ENCODE measurements around the gene PPFIA3.
"Not testable (repeated sequence)": the region's sequence is repeated elsewhere in the genome, so short reads cannot be mapped to it uniquely, and the experiment has no call there.

The PPFIA3 gene

DNA sequence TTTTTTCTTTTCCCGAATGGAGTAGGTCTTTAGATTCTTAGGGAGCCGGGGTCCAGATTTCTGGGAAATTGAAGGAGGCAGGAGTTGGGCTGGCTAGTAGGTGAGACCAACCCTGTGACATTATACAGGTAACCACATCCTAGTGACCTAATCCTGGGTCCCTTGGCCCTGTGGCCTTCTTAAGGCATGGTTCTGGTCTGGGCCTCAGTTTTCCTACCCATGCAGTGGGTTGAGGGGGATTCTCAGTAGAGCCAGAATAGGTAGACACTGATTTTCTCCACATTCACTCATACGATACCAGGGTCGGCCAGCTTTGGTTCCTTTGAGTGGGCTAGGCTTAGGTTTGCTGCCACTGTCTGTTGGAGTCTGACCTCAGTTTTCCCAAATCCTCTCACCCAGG lies 7.2 kb downstream of the PPFIA3 start:
- no peak for DNase-seq

DNA sequence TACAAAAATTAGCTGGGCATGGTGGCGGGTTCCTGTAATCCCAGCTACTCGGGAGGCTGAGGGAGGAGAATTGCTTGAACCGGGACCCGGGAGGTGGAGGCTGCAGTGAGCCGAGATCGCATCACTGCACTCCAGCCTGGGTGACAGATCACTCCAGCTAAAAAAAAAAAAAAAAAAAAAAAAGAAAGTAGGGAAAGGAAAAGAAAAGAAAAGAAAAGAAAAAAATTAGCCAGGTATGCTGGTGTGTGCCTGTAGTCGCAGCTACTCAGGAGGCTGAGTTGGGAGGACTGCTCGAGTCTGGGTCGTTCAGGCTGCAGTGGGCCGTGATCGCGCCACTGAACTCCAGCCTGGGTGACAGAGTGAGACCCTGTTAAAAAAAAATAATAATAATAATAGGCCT lies 7.9 kb downstream of the PPFIA3 start:
- DNase-seq = not testable (repeated sequence)

DNA sequence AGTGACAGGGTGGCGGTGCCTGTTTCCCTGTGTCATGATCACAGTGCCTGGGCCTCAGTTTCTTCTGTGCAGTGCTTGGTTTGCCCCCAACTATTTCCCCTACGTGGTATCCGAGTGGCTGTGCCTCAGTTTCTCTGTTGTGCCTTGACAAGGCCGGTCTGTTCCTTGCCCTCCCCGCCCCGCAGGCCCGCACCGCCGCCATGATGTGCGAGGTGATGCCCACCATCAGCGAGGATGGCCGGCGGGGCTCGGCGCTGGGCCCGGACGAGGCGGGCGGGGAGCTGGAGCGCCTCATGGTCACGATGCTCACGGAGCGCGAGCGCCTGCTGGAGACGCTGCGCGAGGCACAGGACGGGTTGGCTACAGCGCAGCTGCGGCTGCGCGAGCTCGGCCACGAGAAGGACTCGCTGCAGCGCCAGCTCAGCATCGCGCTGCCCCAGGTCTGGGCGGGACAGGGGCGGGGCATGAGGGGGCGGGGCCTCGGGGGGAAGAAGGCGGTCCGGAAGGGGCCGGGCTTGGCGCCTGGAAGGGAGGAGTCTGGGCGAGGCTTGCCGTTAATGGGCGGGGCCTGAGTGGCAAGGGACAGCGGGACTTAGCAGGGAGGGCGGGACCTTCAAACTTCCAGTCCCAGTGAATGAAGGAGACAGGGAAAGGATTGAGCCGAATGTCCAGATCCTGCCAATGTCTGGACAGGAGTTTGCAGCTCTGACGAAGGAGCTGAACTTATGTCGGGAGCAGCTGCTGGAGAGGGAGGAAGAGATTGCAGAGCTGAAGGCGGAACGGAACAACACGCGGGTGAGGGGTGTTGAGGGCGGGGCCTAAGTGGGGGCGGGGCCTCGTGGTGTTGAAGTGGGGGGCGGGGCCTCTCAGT lies 8.6 kb downstream of the PPFIA3 start:
- DNase-seq = peak; percentile 94

DNA sequence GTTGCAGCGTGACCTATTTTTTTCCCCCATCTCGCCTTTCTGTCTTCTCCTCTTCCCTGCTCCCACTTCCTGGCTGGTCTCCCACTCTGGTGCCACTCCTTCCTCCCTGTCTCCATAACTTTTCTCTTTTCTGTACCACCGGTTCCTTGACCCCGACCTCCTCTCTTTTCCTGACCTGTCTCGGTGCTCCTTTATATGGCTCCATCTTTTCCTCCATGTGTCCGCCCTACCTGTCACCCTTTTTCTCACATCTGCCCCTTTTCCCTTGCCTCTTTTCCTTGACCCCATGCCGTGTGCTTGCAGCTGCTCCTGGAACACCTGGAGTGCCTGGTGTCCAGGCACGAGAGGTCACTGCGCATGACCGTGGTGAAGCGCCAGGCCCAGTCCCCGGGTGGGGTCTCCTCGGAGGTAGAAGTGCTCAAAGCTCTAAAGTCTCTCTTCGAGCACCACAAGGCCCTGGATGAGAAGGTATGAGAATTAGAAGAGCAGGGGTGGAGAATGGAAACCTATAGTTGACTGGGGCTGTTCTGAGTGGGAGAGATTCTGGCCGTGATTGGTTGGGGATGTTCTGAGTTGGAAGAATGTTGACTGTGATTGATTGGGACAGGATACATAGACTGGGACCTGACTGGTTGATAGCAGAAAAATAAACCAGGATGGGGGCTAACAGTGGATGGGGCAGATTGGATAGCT lies 9.3 kb downstream of the PPFIA3 start:
- no peak for DNase-seq

DNA sequence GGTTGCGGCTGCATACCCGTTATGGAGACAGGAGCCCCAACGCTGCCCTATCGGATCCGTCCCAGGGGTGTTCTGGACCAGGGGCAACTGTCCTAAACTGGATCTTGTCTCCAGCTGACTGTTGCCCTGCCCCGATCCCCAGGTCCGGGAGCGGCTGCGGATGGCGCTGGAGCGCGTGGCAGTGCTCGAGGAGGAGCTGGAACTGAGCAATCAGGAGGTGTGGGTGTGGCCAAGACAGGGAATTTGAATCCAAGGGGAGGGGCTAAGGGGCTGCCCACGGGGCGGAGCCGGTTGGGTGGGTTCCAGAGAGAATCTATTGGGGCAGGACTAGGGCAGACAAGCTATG lies 9.9 kb downstream of the PPFIA3 start:
- no peak for DNase-seq

DNA sequence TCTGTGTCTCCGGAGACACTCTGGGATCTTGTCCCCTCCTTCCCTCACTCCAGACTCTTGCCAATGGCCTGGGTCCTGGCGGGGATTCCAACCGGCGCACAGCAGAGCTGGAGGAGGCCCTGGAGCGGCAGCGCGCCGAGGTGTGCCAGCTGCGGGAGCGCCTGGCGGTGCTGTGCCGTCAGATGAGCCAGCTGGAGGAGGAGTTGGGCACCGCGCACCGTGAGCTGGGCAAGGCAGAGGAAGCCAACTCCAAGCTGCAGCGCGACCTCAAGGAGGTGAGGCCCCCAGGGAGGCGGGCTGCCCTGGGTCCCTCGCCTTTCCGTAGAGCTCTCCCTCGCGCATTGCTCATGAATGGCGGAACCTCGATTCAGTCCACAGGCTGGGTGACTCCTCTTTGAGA lies 11.0 kb downstream of the PPFIA3 start:
- no peak for DNase-seq

DNA sequence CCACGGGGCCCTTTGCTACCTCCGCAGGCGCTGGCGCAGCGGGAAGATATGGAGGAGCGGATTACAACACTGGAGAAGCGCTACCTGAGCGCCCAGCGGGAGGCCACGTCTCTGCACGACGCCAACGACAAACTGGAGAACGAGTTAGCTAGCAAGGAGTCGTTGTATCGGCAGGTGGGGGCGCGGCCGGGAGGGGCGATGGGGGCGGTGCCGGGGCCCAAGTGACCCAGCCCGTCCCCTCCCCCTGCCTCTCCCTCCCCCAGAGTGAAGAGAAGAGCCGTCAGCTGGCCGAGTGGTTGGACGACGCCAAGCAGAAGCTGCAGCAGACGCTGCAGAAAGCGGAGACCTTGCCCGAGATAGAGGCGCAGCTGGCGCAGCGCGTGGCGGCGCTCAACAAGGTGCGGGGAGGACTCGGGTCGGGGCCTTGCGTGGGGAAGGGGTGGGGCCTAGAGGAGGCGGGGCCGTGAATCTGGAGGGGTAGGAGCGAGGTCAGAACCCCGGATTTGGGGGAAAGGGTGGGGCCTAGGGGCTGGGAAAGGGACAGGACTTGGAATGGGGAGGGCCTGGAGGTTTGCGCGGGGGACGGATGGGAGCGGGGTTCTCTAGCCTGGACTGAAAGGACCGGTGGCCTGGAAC lies 13.7 kb downstream of the PPFIA3 start:
- DNase-seq = no peak

DNA sequence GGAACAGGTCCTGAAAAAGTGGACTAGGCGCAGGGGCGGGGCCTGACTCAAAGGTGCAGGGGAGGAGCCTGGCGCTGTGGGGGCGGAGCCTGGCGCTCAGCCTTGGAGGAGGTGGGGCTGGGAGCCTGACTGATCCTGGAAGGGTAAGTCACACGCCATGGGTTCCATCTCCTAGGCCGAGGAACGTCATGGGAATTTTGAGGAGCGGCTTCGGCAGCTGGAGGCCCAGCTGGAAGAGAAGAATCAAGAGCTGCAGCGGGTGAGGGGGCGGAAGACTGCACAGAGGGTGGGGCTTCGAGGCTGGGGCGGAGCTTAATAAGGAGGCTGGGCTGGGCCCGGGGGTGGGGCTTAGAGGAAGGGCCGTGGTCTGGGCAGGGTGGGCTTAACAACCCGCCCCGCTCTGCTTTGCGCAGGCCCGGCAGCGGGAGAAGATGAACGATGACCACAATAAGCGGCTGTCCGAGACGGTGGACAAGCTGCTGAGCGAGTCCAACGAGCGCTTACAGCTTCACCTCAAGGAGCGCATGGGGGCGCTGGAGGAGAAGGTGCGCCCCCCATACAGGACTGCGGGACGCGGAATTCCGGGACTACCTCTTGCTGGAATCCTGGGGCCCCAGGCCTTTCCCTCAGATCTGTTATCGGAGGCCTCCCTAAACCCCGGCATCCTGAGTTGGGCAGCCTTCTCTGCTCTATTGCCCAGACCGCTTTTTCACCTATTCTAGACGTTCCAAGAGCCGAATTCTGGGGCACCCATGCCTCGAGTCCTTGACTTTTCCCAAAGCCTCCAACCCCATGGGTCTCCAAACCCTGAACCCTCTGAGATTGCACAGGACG lies 14.5 kb downstream of the PPFIA3 start:
- DNase-seq = no peak

DNA sequence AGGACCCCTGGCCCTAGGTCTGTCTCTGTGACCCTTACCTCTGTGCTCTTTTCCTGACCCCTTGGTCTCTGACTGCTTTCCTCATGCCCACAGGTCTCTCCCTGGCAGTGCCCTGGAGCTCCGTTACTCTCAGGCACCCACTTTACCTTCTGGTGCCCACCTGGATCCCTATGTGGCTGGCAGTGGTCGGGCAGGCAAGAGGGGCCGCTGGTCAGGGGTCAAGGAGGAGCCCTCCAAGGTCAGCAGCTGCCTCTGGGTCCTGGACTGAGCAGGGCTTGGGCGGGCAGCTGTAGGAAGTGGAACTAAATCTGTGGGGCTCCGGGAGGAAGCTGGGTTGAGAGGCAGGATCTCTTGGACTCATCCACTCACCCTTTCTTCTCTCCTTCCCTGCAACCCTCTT lies 16.3 kb downstream of the PPFIA3 start:
- no peak for DNase-seq

DNA sequence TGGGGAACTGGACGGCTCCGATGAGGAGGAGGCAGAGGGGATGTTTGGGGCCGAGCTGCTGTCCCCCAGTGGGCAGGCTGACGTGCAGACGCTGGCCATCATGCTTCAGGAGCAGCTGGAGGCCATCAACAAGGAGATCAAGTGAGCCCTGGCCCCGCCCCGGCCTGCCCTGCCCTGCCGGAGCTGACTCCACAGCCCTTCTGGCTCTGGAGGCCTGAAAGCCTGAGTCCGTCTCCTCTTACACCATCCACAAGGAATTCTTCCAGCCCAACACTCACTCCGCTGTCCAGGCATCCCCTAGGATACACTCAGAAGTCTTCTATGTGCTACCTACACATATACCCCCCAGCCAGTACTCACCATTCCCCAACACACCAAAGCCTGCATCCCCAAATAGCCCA lies 17.4 kb downstream of the PPFIA3 start:
- DNase-seq = no peak

DNA sequence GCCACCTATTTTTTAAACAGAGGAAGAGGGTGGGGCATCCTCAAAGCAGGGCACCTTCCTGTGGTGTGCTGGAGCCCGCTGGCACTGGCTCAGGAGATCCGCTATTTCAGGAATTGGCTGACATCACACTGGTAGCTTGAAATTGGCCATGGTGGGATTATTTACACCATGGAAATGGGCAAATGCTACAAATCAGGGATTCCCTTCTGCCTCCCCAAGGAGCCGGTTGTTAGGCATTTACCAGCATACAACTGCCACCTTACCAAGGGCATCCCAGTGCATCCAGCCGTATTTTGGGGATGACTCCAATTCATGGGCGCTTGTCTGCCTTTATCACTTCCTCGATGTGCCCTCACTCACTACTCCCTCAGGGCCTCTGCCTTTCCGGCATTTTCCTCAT lies 21.6 kb downstream of the PPFIA3 start:
- DNase-seq = no peak

DNA sequence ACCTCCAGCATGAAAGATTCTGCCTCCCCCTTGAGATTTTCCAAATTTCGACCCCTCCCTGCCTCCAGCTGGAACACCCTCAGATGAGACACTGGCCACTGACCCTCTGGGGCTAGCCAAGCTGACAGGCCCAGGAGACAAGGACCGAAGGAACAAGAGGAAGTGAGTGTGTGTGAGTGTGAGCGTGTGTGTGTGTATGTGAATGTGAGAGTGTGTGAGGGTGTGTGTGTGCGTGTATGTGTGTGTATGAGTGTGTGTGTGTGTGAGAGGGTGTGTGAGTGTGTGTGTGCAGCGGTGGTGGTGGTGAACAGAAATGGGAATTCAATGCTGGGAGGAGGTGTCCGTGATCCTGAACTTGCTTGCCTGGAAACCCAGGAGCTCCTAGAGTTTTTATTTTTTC lies 22.0 kb downstream of the PPFIA3 start:
- DNase-seq = no peak

DNA sequence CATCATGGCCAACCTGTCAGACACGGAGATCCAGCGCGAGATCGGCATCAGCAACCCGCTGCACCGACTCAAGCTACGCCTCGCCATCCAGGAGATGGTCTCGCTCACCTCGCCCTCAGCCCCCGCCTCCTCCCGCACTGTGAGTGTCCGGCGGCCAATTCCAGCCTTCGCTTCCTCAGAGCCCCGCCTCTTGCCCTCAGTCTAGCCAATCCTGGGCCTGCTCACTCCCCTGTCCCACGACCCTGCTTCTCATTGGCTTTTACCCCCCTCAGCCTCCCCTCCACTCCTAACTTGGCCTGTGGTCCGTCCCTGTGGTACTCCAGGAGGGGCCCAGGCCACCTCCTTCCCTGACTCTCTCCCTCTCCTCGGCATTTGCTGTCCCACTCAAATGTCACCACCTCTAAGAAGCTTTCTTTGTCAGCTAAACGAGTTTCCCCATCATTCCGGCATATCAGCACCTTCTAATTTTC lies 23.6 kb downstream of the PPFIA3 start:
- peak; percentile 89 for DNase-seq

DNA sequence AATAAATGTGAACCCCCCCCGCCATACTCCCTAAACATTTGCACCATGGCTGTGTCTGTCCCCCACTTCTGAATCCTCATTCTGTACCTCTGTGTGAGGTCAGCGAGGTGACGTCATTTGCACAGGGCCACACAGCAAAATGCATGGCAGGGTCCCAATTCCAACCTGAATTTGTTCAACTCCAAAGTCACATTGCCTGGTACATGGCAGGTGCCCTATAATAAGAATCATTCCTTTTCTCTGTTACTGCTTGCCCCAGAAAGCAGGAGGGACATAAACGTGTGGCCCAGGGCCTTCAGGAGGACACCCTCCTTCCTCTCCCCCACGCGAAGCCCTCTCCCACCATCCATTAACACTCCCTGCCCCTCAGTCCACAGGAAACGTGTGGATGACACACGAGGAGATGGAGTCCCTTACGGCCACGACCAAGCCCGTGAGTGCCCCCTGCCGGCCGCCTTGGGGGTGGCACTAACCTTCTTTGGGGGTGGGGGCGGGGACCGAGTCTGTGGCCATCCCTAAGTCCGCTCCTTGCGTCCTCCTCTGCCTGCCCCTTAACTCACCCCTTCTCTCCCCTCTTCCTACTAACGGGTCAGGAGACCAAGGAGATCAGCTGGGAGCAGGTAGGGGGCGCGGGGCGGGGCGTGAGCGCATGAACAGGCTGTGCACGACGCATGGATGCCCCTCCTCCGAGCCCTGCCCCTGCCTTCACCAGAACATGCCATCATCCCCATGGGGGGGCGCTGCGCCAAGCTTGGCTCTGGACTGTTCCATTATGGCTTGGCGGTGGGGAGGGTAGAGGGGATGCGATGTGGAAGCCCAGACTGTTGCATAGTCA lies 26.4 kb downstream of the PPFIA3 start:
- peak; percentile 38 for DNase-seq

DNA sequence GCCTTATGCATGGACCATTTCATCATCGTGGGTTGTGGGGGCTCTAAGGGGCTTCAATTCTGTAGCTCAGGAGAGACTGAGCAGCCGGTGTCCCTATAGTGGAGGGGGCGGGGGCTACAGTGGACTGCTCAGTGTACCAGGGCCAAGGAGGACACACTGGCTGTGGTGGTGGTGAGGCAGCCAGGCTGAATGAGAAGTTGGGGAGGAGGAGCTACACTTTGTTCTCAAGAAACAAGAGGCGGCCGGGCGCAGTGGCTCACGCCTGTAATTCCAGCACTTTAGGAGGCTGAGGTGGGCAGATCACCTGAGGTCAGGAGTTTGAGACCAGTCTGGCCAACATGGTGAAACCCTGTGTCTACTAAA lies 27.0 kb downstream of the PPFIA3 start:
- DNase-seq = not testable (repeated sequence)

DNA sequence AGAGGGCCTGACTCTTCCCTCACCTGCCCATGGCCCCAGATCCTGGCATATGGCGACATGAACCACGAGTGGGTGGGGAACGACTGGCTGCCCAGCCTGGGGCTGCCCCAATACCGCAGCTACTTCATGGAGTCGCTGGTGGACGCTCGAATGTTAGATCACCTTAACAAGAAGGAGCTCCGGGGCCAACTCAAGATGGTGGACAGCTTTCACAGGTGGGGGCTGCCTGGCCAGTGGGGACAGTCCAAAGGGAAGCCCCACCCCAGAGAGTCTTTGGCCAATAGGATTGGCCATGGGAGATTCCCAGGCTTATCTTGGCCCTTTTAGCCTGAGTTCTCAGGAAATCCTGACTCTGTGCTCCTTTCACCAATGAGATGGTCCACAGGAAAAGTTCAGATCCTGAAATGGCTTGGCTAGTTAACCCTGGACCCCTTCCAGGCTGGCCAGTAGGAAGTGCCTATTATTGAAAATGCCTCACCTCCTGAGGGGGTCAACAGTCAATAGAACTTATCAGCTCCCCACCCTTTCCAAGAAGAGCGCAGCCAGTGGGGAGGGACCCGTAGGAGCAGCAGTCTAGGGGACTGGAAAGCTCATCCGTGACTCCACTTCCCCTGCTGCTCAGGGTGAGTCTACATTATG lies 28.8 kb downstream of the PPFIA3 start:
- no peak for DNase-seq

DNA sequence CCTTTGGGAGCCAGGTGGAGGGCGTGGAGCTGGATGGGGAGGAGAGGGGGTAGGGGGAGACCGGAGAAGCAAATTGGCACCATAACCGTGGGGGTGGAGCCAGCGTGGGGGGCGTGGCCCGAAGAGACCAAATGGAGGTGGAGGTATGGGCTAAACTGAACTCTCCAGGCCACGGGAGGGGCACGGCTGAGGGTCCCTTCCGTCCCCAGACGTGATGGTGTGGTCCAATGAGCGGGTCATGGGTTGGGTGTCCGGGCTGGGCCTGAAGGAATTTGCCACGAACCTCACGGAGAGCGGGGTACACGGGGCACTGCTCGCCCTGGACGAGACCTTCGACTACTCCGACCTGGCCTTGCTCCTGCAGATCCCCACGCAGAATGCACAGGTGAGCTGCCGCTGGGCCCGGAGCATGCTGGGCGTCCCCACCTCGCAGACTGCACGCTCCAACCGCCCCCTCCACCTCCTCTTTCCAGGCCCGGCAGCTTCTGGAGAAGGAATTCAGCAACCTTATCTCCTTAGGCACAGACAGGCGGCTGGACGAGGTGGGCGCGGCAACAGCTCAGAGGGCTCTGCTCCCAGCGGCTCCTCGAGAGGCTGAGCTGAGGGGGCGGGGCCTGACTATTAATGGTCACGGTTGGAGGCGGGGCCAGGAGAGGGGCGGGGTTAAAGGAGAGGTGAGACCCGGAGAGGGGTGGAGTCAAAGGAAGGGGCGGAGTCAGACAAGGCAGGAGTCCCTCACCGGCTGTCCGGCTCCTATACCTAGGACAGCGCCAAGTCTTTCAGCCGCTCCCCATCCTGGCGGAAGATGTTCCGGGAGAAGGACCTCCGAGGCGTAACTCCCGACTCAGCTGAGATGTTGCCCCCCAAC lies 29.7 kb downstream of the PPFIA3 start:
- DNase-seq = peak; percentile 80

DNA sequence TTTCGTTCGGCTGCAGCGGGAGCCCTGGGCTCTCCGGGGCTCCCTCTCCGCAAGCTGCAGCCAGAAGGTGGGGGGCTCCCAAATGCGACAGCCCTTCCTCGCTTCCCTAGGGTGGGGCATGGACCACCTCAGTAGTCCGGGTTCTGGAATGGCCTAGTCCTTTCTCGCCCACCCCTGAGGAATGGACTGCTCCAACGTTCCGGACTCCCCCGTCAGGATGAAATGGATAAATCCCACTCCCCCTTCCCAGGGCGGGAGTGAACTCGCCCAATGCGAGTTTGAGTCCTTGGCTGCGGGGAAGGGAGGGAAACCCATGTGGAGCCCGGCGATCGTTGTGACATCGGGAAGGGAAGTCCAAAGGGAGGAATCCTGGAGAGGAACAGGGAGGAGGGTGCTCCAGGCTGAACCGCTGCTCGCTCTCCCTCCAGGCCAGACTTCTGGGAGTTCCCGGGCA lies 30.3 kb downstream of the PPFIA3 start:
- DNase-seq = peak; percentile 51

DNA sequence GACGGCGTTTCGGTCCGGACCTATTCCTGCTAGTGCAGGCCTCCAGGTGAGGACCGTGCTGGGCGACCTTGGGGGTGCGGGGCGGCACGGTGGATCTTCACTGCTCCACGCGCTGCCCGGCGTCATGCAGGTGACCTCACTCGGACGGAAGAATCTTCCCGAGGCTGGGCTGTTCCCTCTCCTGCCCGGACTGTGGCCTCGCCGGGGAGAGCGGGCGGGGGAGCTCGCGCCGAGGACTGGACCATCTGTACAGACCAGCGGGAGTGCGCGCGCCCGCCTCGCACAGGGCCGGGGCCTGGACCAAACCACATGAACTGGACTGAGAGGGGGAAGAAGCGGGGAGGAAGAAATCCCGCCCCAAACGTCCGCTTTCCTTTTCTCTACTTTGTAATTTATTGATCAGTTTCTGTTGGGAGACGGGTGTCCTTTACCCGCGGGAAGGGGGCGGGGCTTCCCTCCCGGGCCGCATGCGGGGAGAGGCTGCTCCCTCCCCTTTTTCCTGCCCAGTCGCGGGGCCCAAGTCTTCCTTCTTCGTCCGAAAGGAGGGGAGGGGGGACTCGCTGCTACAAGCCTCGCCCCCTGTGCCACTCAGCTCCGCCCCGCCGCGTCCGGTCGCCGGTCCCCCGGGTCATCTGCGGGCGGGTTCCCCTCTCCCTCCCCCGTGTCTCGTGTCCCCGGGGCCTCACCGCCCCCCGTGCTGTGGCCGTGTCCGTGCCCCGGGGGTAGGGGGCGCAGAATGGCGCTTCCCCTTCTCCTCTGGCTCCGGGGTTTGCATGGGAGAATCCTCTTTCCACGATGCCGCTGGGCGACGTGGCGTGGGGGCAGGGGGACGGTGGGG lies 31.0 kb downstream of the PPFIA3 start:
- peak; percentile 65 for DNase-seq

DNA sequence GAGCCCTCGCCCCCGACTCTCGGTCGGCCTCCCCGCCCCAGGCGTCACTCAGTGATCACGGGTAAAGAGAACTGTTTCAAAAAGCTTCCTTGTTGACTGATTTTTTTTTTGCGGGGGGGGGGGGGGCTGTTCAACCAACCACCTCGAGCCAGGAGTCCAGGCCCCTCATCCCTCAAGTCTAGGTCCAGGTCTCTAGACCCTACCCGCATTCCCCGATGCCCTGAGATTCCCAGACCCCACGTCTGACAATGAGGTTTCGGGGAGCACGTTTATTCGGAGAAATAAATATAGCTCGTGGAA lies 31.6 kb downstream of the PPFIA3 start:
- DNase-seq = no peak
